GM12892 (cell line): ENCODE measurements around the gene GPR50.

Source experiments
- DNase-seq: peaks from one replicate; pipeline ENCODE4 v3.0.0; 2011; ENCODE audit not compliant: insufficient read length
- FAIRE-seq: peaks from 2 replicates; lab custom pipeline; 2011; peaks lifted over from hg19 to GRCh38; lab: Jason Lieb, UNC
- POLR2A ChIP-seq: IDR thresholded peaks from 2 replicates; pipeline ENCODE4 v1.6.1; 2011; ENCODE audit warnings: low read depth, low read length, control low read depth
- POLR2AphosphoS5 ChIP-seq: IDR thresholded peaks from 2 replicates; pipeline ENCODE4 v1.6.1; 2011; ENCODE audit warnings: low read depth, low read length, control low read depth
- TAF1 ChIP-seq: IDR thresholded peaks from 2 replicates; pipeline ENCODE4 v1.6.1; 2011; ENCODE audit warnings: low read depth, mild to moderate bottlenecking, control low read depth, low read length, borderline replicate concordance

Gene GPR50

GRCh38 chrX:151228935-151229334, 52.6 kb downstream of the GPR50 start:
- no peak for TF ChIP-seq POLR2A
- no peak for TF ChIP-seq TAF1
- no peak for TF ChIP-seq POLR2AphosphoS5
- FAIRE-seq (no peak), DNase-seq (no peak)
